HCT116 (cell line): ENCODE results near the gene MYH6. TPM values are rescaled to one million over a fixed set of nuclear protein-coding genes. Genes with fewer than 3 reads are reported as not detected.

Source experiments
- ATAC-seq: fragments of 200-7000 bp; cut with Tn5 transposase; 2 replicates; pipeline ENCODE4 v1.9.1; 2020; ENCODE audit warnings: mild to moderate bottlenecking, moderate library complexity
- BruUV-seq: library from RNA; stranded (reverse); fragments of 400-500 nt; replicated peaks from 2 replicates; lab custom pipeline; 2021; lab: Mats Ljungman, UMichigan
- CTCF ChIA-PET: fragments of 300-600 bp; sonication (Branson Sonifier 250); formaldehyde crosslinking; loops from one replicate; lab custom pipeline; 2021; ENCODE audit warnings: antibody characterized with exemption; lab: Charles Lee
- POLR2A ChIA-PET: fragments of 300-600, 350-600 bp; sonication (Branson Sonifier 250); formaldehyde crosslinking; loops from one replicate; lab custom pipeline; 2021; ENCODE audit warnings: antibody characterized with exemption; lab: Charles Lee
- RAD21 ChIA-PET, 2 experiments: fragments of 300-600 bp; sonication (Branson Sonifier 250); formaldehyde crosslinking; loops; one replicate each; lab custom pipeline; 2023; ENCODE audit warnings: low total read pairs in 2 of 2; ENCODE audit not compliant: uncharacterized antibody in 2 of 2, unreplicated experiment in 2 of 2, low non-redundant PET in 1 of 2; lab: Charles Lee
- DNase-seq: peaks from one replicate; pipeline ENCODE4 v3.0.0-alpha.2; 2010; ENCODE audit warnings: low read depth, low spot score
- H2AFZ ChIP-seq: fragments of 200-600 bp; shearing (Covaris generic), sonication (generic); 2 replicates; pipeline ENCODE4 v1.6.1; 2017; ENCODE audit warnings: low read depth, mixed run types, mixed read lengths, antibody characterized with exemption, low read length; ENCODE audit not compliant: poor library complexity, severe bottlenecking
- H3K27ac ChIP-seq: 2 replicates; pipeline ENCODE4 v1.5.1; 2012; ENCODE audit warnings: low read depth, low read length
- H3K27me3 ChIP-seq: fragments of 200-600 bp; sonication (generic); 2 replicates; pipeline ENCODE4 v1.6.1; 2016; ENCODE audit warnings: mixed run types, low read length, mixed read lengths; ENCODE audit not compliant: insufficient read depth
- H3K36me3 ChIP-seq, 2 experiments: fragments of 200-500 bp in 1 of 2; fragments of 200-600 bp in 1 of 2; sonication (Bioruptor generic) in 1 of 2; sonication (generic) in 1 of 2; 2 replicates each; pipeline versions ENCODE4 v1.5.1 to v1.6.1; 2014 to 2016; ENCODE audit warnings: low read length in 2 of 2, inconsistent platforms in 1 of 2, mixed read lengths in 1 of 2, mixed run types in 1 of 2; ENCODE audit not compliant: insufficient read depth in 2 of 2, control insufficient read depth in 1 of 2
- H3K4me1 ChIP-seq, 2 experiments: fragments of 200-600 bp in 1 of 2; sonication (generic) in 1 of 2; 2 replicates each; pipeline versions ENCODE4 v1.5.1 to v1.6.1; 2012 to 2017; ENCODE audit warnings: low read length in 2 of 2, inconsistent platforms in 1 of 2, mild to moderate bottlenecking in 1 of 2, mixed read lengths in 1 of 2, mixed run types in 1 of 2, moderate library complexity in 1 of 2; ENCODE audit not compliant: insufficient read depth in 2 of 2, control insufficient read depth in 1 of 2
- H3K4me2 ChIP-seq: fragments of 200-600 bp; sonication (generic); 2 replicates; pipeline ENCODE4 v1.6.1; 2017; ENCODE audit warnings: mixed run types, low read length, mixed read lengths
- H3K4me3 ChIP-seq, 2 experiments: fragments of 200-600 bp in 1 of 2; sonication (generic) in 1 of 2; replicated peaks in 1 of 2; 2 replicates each; pipeline ENCODE4 v1.5.1; 2011 to 2016; ENCODE audit warnings: low read length in 2 of 2, control low read depth in 1 of 2, low read depth in 1 of 2, mild to moderate bottlenecking in 1 of 2, mixed read lengths in 1 of 2, mixed run types in 1 of 2
- H3K79me2 ChIP-seq: fragments of 200-600 bp; sonication (generic); 2 replicates; pipeline ENCODE4 v1.6.1; 2017; ENCODE audit warnings: mild to moderate bottlenecking, mixed run types, low read length, moderate library complexity, mixed read lengths; ENCODE audit not compliant: insufficient read depth
- H3K9ac ChIP-seq: fragments of 200-600 bp; sonication (generic); 2 replicates; pipeline ENCODE4 v1.6.1; 2016; ENCODE audit warnings: low read length, mixed read lengths
- H3K9me2 ChIP-seq: fragments of 200-600 bp; sonication (generic), shearing (Covaris generic); 2 replicates; pipeline ENCODE4 v1.6.1; 2017; ENCODE audit warnings: mixed run types, mild to moderate bottlenecking, moderate library complexity; ENCODE audit not compliant: insufficient read depth
- H3K9me3 ChIP-seq, 2 experiments: fragments of 200-500 bp in 1 of 2; fragments of 200-600 bp in 1 of 2; sonication (Bioruptor generic) in 1 of 2; sonication (generic) in 1 of 2; 2 replicates each; pipeline ENCODE4 v1.6.1; 2014 to 2017; ENCODE audit warnings: low read length in 2 of 2, mixed read lengths in 2 of 2, inconsistent platforms in 1 of 2, low read depth in 1 of 2, mild to moderate bottlenecking in 1 of 2, mixed run types in 1 of 2, moderate library complexity in 1 of 2; ENCODE audit not compliant: control insufficient read depth in 1 of 2, insufficient read depth in 1 of 2
- H4K20me1 ChIP-seq: fragments of 200-600 bp; sonication (generic), shearing (Covaris generic); 2 replicates; pipeline ENCODE4 v1.6.1; 2017; ENCODE audit warnings: mixed run types, mild to moderate bottlenecking, moderate library complexity; ENCODE audit not compliant: insufficient read depth
- CEBPB ChIP-seq: IDR thresholded peaks from 2 replicates; pipeline ENCODE4 v1.6.1; 2012; ENCODE audit warnings: low read depth
- EZH2phosphoT487 ChIP-seq: fragments of 200-600 bp; IDR thresholded peaks from 2 replicates; pipeline ENCODE4 v1.6.1; 2018; ENCODE audit warnings: antibody characterized with exemption, borderline replicate concordance
- FOSL1 ChIP-seq: IDR thresholded peaks from 2 replicates; pipeline ENCODE4 v1.6.1; 2012; ENCODE audit warnings: low read depth
- JUND ChIP-seq: IDR thresholded peaks from 2 replicates; pipeline ENCODE4 v1.6.1; 2012
- RAD21 ChIP-seq: IDR thresholded peaks from 2 replicates; pipeline ENCODE4 v1.6.1; 2012; ENCODE audit warnings: low read depth, mild to moderate bottlenecking
- SIN3A ChIP-seq: IDR thresholded peaks from 2 replicates; pipeline ENCODE4 v1.6.1; 2012; ENCODE audit warnings: low read depth
- SP1 ChIP-seq: IDR thresholded peaks from 2 replicates; pipeline ENCODE4 v1.6.1; 2012; ENCODE audit warnings: low read depth
- YY1 ChIP-seq: IDR thresholded peaks from 2 replicates; pipeline ENCODE4 v1.6.1; 2011; ENCODE audit warnings: low read length, low read depth, moderate library complexity, mild to moderate bottlenecking; ENCODE audit not compliant: insufficient replicate concordance; ENCODE audit errors: extremely low read depth
- ZNF274 ChIP-seq: fragments of 200-500 bp; sonication (Bioruptor generic); IDR thresholded peaks from 2 replicates; pipeline ENCODE4 v1.6.1; 2014; ENCODE audit warnings: mild to moderate bottlenecking, low read depth, low read length, inconsistent platforms
- intact Hi-C: fragments of 100-400 bp; cut with micrococcal nuclease; formaldehyde crosslinking; loops from 2 replicates; pipeline ENCODE4 v1.10.0; 2022
- total RNA-seq: library from RNA; stranded (reverse); gene quantifications from one replicate; pipeline ENCODE4 v1.2.1, GENCODE V29; 2021; ENCODE audit not compliant: unreplicated experiment

MYH6 gene
- total RNA-seq, 1 experiment from 2014 or later = not detected

DNA sequence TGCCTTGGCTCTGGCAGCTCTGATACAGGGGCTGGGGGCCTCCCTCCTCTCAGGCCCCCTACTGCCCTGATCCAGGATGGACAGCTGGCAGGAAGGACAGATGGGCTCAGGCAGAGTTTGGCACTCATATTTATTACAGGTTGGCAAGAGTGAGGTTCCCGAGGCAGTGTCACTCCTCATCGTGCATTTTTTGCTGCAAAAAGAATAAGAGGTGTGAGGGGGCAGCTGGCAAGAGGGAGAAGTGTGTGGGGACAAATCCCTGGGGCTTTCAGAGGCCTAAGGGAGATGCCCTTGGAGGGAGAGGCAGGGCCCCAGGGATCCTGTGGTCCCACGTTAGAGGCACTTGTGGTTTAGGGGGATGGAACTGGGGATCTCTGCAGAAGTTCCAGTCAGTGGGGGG lies 26.2 kb downstream of the MYH6 start:
- H3K27me3 ChIP-seq = 0 out of 2 replicates have a peak, but pooled peaks cover 6% of the 10 kb centered on the region

DNA sequence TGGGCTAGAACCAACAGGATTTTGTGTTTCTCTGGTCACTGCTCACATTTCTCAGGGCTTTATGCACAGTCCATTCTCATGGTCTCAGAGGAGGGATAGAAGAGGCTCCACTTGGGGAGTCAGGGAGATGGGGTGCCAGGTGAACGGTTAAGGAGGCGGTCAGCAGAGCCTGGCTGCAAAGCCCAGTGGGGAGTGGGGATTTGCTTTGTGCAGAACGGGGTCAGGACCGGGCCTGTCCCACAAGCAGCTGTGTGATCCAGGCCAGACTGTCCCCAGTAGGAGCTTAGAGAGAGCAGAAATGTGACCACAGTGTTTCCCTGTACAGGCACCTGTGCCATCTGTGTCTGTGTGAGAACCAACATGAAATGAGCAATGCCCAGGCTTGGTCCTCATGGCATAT lies 27.1 kb downstream of the MYH6 start:
- H3K4me3 ChIP-seq = no peak overlapping the region
- no peak overlapping the region for H3K27ac ChIP-seq
- ChIA-PET RAD21 (interaction anchor here in 1 of 2 experiments (1.5 kb wide), 1 partner anchor 55 kb away, joined by 8 read pairs; no protein-coding TSS in a partner anchor), POLR2A (no interaction called here), CTCF (interaction anchor here (1.0 to 3.1 kb wide), 11 partner anchors 7 to 260 kb away, joined by 3 to 24 read pairs (median 7); partner anchors contain the start of genes PABPN1 and SLC22A17)
- no peak overlapping the region for H3K4me2 ChIP-seq
- no peak for DNase-seq
- BruUV-seq = no TSS peak
- intact Hi-C loops = loop anchor here (1.0 to 5.0 kb wide), 3 partner anchors 53 to 259 kb away; no protein-coding TSS in a partner anchor
- H3K79me2 ChIP-seq = no peaks in the 10 kb centered on the region
- no peaks in the 10 kb centered on the region for H3K9me3 ChIP-seq
- H3K9ac ChIP-seq = no peak overlapping the region
- no peaks in the 10 kb centered on the region for H4K20me1 ChIP-seq
- H3K4me1 ChIP-seq = no peaks in the 10 kb centered on the region
- H3K36me3 ChIP-seq = no peaks in the 10 kb centered on the region
- no peaks in the 10 kb centered on the region for H3K9me2 ChIP-seq
- no peak overlapping the region for H2AFZ ChIP-seq
- H3K27me3 ChIP-seq = 0 out of 2 replicates have a peak, but pooled peaks cover 6% of the 10 kb centered on the region
- TF ChIP-seq JUND (no peak), FOSL1 (no peak), EZH2phosphoT487 (no peak), SIN3A (no peak), YY1 (no peak), RAD21 (no peak)
- ATAC-seq = no peak

More for the DNA sequence above, 26.2 kb downstream of the MYH6 start:
- Histone ChIP-seq H3K4me1 (no peaks in the 10 kb centered on the region), H3K27ac (no peak overlapping the region), H4K20me1 (no peaks in the 10 kb centered on the region), H3K4me2 (no peak overlapping the region), H3K9me2 (no peaks in the 10 kb centered on the region)
- CTCF ChIA-PET = interaction anchor here (1.0 kb wide), 1 partner anchor 261 kb away, joined by 3 read pairs; no protein-coding TSS in a partner anchor
- intact Hi-C loops = loop anchor here (5.0 kb wide), 1 partner anchor 260 kb away; no protein-coding TSS in a partner anchor
- no peak for ATAC-seq
- BruUV-seq = no TSS peak
- RAD21 ChIA-PET = no interaction called here
- TF ChIP-seq ZNF274 = no peak
- TF ChIP-seq CEBPB = no peak
- TF ChIP-seq SP1 = no peak
- TF ChIP-seq, all 23 proteins: peak for 0
- Histone ChIP-seq H3K9me3 (no peaks in the 10 kb centered on the region), H3K36me3 (no peaks in the 10 kb centered on the region), H2AFZ (no peak overlapping the region), H3K9ac (no peak overlapping the region), H3K79me2 (no peaks in the 10 kb centered on the region), H3K4me3 (no peak overlapping the region)
- DNase-seq = no peak
- POLR2A ChIA-PET = no interaction called here
